ENCODE measurements around the gene TMEM272.

Gene TMEM272

DNA sequence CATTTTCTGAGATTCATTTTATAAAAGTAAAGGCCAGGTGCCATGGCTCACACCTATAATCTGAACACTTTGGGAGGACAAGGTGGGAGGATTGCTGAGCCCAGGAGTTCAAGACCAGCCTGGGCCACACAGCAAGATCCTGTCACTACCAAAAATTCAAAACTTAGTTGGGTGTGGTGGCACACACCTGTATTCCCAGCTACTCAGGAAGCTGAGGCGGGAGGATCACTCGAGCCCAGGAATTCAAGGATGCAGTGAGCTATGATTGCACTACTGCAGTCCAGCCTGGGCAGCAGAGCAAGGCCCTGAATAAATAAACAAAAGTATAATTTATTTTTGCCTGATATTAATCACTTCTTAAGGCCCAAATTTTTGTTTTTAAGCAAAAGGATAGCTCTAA, 81.5 kb downstream of the TMEM272 start:
- no peak for DNase-seq (ENCODE audit: low read depth in 1 of 2, low spot score in 1 of 2)
